ENCODE data around the gene COQ7. TPM values are rescaled to one million over a fixed set of nuclear protein-coding genes. Genes with fewer than 3 reads are reported as not detected.

Gene COQ7
- total RNA-seq, 2 experiments from 2014 or later, result 21.6 to 22.2 TPM

DNA sequence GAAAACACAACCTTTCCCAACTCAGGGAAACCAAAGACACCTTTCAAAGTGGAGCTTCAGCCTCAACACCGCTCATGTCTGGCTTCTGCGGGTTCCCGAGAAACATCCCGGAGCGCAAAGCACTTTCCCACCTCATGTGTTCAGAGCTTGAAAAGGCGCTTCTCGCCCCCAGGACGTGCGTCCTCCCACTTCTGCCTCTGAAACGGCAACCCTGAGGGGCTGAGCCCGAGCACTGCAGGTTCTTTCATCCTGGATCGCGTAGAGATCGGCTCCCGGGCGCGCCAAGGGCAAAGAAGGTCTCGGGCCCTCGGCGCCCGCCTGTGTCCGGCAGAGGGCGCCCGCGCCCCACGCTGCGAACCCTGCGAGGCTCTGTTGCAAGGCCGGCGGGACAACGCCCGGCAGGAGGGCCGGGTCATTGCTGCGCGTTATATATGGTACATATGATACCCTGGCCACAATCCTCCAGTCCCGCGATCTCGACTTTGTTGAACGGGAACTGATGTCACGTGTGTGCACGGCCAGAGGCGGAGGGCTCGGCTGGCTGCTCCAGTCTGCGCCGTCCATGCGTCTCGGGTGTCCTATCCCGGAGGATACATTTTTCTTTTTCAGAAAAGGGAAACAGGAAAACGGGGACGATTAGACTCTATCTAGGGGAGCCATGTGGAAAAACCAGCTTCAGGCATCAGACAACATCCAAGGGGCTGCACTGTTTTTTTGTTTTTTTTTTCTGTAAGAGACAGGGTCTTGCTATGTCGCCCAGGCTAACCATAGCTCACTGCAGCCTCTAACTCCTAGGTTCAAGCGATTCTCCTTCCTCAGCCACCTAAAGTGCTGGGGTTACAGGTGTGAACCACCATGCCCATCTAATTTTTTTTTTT lies 19.1 kb downstream of the COQ7 start:
- no peak for TF ChIP-seq EZH2phosphoT487 (IDR thresholded peaks at IDR 0.05; ENCODE audit: borderline replicate concordance, low read depth, low read length)
- TF ChIP-seq, protein P1, sequence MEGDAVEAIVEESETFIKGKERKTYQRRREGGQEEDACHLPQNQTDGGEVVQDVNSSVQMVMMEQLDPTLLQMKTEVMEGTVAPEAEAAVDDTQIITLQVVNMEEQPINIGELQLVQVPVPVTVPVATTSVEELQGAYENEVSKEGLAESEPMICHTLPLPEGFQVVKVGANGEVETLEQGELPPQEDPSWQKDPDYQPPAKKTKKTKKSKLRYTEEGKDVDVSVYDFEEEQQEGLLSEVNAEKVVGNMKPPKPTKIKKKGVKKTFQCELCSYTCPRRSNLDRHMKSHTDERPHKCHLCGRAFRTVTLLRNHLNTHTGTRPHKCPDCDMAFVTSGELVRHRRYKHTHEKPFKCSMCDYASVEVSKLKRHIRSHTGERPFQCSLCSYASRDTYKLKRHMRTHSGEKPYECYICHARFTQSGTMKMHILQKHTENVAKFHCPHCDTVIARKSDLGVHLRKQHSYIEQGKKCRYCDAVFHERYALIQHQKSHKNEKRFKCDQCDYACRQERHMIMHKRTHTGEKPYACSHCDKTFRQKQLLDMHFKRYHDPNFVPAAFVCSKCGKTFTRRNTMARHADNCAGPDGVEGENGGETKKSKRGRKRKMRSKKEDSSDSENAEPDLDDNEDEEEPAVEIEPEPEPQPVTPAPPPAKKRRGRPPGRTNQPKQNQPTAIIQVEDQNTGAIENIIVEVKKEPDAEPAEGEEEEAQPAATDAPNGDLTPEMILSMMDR (conservative IDR thresholded peaks at IDR 0.05; ENCODE audit: low read length), result peak; percentile 97
- peak; percentile 78 for DNase-seq (ENCODE audit: low spot score)
- Histone ChIP-seq H4K20me1 (ENCODE audit: insufficient read depth, low read length) (no peaks in the 10 kb centered on the region), H3K4me1 (ENCODE audit: insufficient read depth, low read length, poor library complexity, severe bottlenecking) (peaks cover 11% of the 10 kb centered on the region), H3K36me3 (ENCODE audit: insufficient read depth, low read length) (peaks cover 8% of the 10 kb centered on the region), H2AFZ (ENCODE audit: low read length) (peak overlapping the region; percentile 42; the same call in 1 of the 2 replicates), H3K4me3 (ENCODE audit: low read depth, low read length, poor library complexity, severe bottlenecking) (no peak overlapping the region), H3K9me2 (ENCODE audit: insufficient read depth, low read length) (no peaks in the 10 kb centered on the region), H3K79me2 (ENCODE audit: insufficient read depth, low read depth, low read length) (no peaks in the 10 kb centered on the region), H3K4me2 (ENCODE audit: low read length) (peak overlapping the region; percentile 57; the same call in 1 of the 2 replicates), H3K27ac (ENCODE audit: low read depth, low read length, poor library complexity, severe bottlenecking) (no peak overlapping the region), H3K9me3 (ENCODE audit: low read length) (no peaks in the 10 kb centered on the region)
- intact Hi-C loops (cut with micrococcal nuclease; ENCODE audit: unreplicated experiment), result loop anchor here (1.0 to 2.0 kb wide), 3 partner anchors 94 to 416 kb away; no protein-coding TSS in a partner anchor
- no TSS peak for BruUV-seq (replicated peaks)
- CTCF ChIA-PET (ENCODE audit: unreplicated experiment), result interaction anchor here (0.6 kb wide), 1 partner anchor 1207 kb away, joined by 3 read pairs; no protein-coding TSS in a partner anchor
- POLR2A ChIA-PET, result interaction anchor here (0.7 kb wide), 1 partner anchor 11 kb away, joined by 4 read pairs; no protein-coding TSS in a partner anchor

DNA sequence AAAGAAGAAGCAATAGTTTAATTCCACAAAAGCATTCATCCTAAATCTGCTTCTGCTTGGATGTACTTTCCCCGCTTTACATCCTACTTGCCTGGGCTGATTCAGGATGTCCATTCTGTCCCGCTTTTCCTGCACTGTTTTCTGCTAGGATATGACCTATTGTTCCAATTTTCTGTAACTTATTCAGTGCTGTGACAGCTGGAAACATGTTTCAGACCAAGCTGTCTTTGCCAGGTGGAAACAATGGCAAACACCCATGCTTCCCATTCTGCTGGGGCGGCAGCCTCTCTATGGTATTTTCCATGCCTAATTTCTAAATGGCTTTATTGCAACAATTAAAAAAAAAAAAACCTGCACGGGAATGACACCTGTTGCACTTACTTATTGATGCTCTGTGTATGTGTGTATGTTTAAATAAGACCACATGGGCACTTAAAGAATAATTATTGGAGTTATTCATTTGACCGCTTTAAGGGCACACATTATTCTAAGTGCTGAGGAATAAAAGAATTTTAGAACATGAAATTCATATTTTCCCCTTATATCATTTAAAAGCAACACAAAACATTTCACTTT lies 21.0 kb downstream of the COQ7 start:
- no peaks in the 10 kb centered on the region for H3K9me2 ChIP-seq (ENCODE audit: insufficient read depth, low read length)
- no TSS peak for BruUV-seq (replicated peaks)
- no peaks in the 10 kb centered on the region for H3K36me3 ChIP-seq (ENCODE audit: insufficient read depth, low read length)
- POLR2A ChIA-PET, result interaction anchor here (0.7 kb wide), 2 partner anchors 29 to 300 kb away, joined by 3 read pairs; no protein-coding TSS in a partner anchor
- no peaks in the 10 kb centered on the region for H4K20me1 ChIP-seq (ENCODE audit: insufficient read depth, low read length)
- no peak for DNase-seq (ENCODE audit: low spot score)
- H3K79me2 ChIP-seq (ENCODE audit: insufficient read depth, low read depth, low read length), result no peaks in the 10 kb centered on the region
- H3K27ac ChIP-seq (ENCODE audit: low read depth, low read length, poor library complexity, severe bottlenecking), result no peak overlapping the region
- H3K9me3 ChIP-seq (ENCODE audit: low read length), result 0 out of 2 replicates have a peak, but pooled peaks cover 4% of the 10 kb centered on the region
- H3K4me1 ChIP-seq (ENCODE audit: insufficient read depth, low read length, poor library complexity, severe bottlenecking), result peaks cover 8% of the 10 kb centered on the region
- no peak overlapping the region for H2AFZ ChIP-seq (ENCODE audit: low read length)
- CTCF ChIA-PET (ENCODE audit: unreplicated experiment), result no interaction called here
- TF ChIP-seq, protein P1 (conservative IDR thresholded peaks at IDR 0.05; ENCODE audit: low read length), result no peak
- no peak for TF ChIP-seq EZH2phosphoT487 (IDR thresholded peaks at IDR 0.05; ENCODE audit: borderline replicate concordance, low read depth, low read length)
- intact Hi-C loops (cut with micrococcal nuclease; ENCODE audit: unreplicated experiment), result no loop called here
- no peak overlapping the region for H3K4me3 ChIP-seq (ENCODE audit: low read depth, low read length, poor library complexity, severe bottlenecking)
- H3K4me2 ChIP-seq (ENCODE audit: low read length), result no peak overlapping the region

All from OCI-LY7 (cell line).